COR-L47 (cell line): ENCODE data around the gene SSH2.
"Not testable (repeated sequence)": the region's sequence is repeated elsewhere in the genome, so short reads cannot be mapped to it uniquely, and the experiment has no call there.

Experiments
- DNase-seq: peaks from one replicate; lab custom pipeline; 2025; lab: John Stamatoyannopoulos, UW

Gene SSH2

DNA sequence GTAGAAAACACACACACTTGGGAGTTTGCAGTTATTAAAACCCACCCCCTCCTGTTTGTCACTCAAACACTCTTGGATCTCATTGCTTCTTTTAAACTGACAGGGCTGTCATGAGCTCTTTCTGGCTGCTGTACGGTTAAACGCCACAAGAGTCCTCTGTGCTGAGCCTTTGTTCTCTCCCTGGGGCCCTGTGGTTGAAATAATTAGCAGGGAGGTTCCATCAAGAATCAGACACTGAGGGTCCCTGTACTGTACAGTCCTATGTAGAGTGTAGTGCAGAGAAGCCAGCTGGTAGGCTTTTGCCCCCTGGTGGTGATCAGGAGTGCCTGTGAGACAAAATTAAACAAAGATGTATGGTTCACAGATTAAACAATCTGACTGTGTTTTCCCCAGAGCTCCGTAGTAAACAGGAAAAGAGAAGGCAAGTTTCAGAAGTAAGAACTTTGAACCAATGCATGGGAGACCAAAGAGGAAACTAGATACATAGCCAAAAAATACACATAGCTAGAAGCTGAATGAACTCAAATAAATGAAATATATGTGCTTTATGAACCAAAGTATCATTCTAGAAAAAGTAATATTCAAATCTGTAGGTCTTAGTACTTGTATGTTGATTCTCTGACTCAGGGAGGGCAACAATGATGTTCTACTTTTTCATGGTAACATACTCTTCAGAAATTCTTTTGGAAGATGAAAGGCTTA is 1.4 kb upstream of the SSH2 start:
- peak; percentile 94 for DNase-seq

- DNase-seq: peak; percentile 37
Measured at GRCh38 chr17:29930409-29931010, 482 bp upstream of the SSH2 start.

GRCh38 chr17:29929006-29929532 is 959 bp downstream of the SSH2 start:
- peak; percentile 17 for DNase-seq

GRCh38 chr17:29927546-29927945 is 2.5 kb downstream of the SSH2 start:
- DNase-seq: no peak

- no peak for DNase-seq
Measured at GRCh38 chr17:29924786-29925185, 5.2 kb downstream of the SSH2 start.

- DNase-seq: no peak
Measured at GRCh38 chr17:29918922-29919856, 10.8 kb downstream of the SSH2 start.

DNA sequence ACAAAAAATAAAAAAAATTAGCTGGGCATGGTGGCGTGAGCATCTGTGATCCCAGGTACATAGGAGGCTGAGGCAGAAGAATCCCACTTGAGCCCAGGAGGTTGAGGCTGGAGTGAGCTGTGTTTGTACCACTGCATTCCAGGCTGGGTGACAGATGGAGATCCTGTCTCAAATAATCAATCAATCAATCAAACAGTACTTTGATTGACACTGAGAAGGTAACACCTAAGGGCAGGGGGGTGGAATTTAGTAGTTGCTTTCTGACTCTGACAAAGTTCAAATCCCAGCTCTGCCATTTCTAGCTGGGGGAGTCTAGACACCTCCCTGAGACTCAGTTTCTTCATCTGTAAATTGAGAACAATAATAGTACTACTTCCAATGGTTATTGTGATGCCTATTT is 12.0 kb downstream of the SSH2 start:
- no peak for DNase-seq

- no peak for DNase-seq
Measured at GRCh38 chr17:29914819-29915537, 15.1 kb downstream of the SSH2 start.

- no peak for DNase-seq
Measured at GRCh38 chr17:29911641-29912177, 18.3 kb downstream of the SSH2 start.

DNA sequence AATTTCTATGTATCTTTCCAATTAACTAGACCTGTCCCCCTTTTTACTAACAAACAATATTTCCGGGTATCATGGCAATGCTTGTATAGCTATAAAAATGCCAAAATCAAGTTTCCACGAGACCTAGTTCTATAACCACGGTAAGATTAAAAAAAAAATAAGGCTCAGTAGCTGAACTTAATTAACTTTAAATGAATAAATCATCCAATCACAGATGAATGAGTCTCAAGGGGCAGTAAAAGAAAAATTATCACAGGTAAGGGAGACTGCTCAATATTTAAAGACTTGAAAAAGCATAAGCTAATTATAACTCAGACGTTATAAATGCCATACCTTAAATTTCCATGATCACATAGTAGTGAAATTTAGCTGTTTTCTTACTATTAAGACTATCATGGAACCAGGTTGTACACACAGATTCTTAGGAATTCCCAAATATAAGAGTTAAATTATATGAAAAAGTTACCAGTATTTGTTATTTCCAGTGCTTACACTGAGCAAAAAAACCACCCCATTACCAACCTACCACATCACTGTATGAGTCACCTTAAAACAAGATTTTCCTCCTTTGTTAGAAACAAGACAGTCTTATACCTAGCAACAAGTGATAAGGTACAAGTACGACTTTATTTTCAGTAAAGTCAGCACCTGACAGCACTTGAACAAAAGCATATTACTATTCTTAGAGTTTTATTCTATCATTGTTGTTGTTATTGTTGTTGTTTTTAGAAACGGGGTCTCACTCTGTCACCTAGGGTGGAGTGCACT is 20.6 kb downstream of the SSH2 start:
- DNase-seq: no peak

DNA sequence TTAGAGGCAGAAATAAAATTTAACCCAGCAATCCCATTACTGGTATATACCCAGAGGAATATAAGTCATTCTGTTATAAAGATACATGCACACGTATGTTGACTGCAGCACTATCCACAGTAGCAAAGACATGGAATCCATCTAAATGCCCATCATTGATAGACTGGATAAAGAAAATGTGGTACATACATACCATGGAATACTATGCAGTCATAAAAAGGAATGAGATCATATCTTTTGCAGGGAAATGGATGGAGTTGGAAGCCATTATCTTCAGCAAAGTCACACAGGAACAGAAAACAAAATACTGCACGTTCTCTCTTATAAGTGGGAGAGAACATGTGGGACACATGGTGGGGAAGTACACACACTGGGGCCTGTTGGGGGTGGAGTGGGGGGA is 23.1 kb downstream of the SSH2 start:
- no peak for DNase-seq

GRCh38 chr17:29905879-29906167 is 24.2 kb downstream of the SSH2 start:
- no peak for DNase-seq

DNA sequence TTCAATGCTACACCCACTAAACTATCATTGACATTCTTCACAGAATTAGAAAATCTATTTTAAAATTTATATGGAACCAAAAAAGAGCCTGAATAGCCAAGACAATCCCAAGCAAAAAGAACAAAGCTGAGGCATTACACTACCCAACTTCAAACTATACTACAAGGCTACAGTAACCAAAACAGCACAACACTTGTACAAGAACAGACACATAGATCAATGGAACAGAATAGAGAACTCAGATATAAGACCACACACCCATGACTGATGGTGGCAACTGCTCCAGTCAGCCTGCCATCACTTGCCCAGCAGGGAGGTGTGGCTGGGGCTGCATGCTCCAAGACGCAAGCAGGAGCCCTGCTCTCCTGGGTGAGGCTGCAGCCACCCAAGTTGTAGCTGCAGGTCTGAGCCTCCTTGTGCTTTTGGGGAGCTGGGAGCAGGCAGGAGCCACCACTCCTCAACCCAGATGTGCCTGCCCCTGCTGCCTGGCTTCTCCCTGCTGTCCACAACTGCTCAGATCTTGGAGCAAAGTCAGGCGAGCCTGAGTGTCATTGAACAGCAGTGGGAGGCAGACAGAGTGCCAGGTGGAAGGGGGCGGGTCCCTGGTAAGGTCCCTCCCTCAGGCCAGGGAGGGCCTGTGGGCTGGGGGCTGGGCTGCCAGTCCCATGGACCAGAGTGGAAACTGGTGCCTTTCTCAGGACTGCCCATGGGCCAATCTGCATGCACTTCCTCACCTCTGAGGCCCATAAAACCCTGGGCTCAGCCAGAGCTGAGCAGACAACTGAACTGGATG is 24.7 kb downstream of the SSH2 start:
- no peak for DNase-seq

DNA sequence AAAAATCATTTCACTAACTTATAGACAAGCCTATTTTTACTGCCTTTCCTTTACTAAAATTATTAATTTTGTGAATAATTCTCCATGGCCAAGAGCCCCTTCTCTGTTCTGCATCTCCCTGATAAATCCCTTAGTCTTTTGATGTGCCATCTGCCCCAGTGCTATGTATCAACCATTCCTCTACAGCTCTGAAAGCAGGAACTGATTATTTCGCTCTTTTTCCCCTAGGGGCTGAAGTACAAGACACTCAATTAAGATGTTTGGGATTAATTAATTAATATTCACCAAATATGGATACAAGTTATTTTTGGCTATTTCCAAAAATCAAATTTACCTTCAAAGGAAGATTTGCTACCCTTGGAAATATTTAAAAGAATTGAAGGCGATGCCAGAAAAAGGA is 26.6 kb downstream of the SSH2 start:
- DNase-seq: no peak

GRCh38 chr17:29897136-29897535 is 32.9 kb downstream of the SSH2 start:
- not testable (repeated sequence) for DNase-seq

GRCh38 chr17:29892201-29892600 is 37.8 kb downstream of the SSH2 start:
- no peak for DNase-seq

DNA sequence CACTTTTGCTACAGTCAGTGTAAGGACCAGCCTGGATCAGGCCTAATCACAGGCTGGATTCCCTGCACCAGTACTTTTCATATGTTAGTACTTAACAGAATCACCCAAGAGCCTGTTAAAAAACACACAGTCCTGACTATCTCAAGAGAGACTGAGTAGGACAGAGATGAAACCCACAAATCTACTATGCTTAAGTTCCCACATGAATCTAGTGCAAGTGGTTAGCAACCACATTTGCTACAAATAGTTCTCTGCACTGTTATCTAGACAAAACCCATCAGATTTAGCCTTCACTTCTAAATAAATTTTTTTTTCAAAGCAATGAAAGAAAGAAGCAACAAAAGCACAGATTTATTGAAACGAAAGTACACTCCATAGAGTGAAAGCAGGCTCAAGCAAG is 38.9 kb downstream of the SSH2 start:
- no peak for DNase-seq

GRCh38 chr17:29885031-29885640 is 44.9 kb downstream of the SSH2 start:
- no peak for DNase-seq

- no peak for DNase-seq
Measured at GRCh38 chr17:29883497-29883896, 46.5 kb downstream of the SSH2 start.

GRCh38 chr17:29881256-29881655 is 48.8 kb downstream of the SSH2 start:
- no peak for DNase-seq
